T-helper 1 cell (primary cell): ENCODE results near the gene FHOD3.

Source experiments
- DNase-seq, 5 donors: peaks; one replicate each; pipeline ENCODE4 v3.0.0-alpha.2; 2012 to 2020

The FHOD3 gene

DNA sequence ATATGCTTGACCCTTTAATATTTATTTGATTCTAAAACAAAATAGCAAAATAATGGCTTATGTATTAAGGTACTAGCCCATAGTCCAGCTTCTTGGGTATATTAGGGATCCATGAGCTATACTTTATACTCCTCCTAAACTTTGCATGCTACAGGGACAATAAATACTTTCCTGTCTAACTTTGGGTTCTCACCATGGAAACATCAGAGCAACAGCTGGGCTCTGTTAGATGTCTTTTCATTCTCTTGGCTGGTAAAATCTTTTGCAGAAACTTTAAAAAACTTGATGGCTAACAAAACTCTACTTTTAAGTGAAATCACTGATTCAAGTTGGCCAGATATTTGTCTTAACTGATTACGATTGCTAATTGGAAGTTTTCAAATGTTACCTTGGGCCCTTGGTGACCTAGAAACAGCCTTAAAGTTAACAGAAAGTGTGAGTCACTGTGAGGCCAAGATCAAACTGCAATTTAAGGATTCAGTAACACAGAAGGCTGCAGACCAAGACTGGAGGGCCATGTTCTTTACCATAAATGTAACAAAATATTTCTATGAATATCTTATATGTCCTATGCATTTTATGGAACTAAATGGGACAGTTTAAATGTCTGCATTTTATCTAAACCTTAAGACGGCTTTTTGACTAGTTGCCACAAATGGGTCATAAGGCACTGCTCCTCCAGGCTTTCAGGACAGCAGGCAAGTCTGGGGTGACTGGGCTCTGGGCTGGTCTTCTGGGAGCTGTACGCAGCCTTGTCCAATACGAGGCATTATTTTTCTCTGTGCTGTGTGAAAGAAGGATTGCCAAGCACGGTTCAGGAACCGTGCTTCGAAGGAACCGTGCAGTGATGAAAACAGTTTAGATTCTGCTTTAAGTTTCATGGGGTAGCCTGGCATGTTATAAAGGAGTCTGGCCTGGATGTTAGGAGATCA lies 342.8 kb downstream of the FHOD3 start:
- no peak for DNase-seq

DNA sequence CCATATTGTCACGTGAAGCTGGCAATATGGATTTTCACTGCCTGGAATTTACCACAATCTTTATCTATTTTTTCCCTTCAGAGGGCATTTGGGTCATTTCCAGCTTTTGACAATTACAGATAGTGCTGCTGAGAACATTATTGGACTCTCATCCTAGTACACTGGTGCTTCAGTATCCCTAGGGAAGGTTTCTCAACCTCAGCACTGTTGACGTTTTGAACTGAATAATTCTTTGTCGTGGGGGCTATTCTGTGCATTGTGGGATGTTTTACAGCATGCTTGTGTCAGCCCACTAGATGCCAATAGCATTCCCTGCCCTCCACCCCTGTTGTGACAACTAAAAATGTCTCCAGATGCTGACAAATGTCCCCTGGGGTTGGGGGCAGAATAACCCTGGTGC lies 345.5 kb downstream of the FHOD3 start:
- DNase-seq, result no peak

- no peak for DNase-seq
Observed at GRCh38 chr18:36648803-36649202, 351.3 kb downstream of the FHOD3 start.

GRCh38 chr18:36649205-36649604 lies 351.7 kb downstream of the FHOD3 start:
- DNase-seq, result no peak

DNA sequence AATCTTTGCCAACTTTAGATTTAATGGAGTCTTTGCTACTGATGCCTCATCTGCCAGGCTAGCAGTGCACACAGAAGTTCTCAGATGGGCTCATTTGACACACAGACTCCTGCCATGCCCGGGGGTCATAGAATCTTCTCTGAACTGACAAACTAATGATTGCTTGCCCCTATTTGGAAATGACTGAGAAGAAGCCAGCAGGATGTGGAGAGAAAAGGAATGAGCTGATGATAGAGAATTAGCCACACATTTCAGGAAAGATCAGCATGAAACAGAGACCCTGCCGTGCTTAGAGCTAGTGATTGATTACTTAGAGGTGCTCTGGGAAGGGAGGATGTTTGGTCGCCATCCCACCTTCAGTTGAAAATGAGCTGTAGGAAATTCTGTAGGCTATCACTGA lies 352.8 kb downstream of the FHOD3 start:
- no peak for DNase-seq

DNA sequence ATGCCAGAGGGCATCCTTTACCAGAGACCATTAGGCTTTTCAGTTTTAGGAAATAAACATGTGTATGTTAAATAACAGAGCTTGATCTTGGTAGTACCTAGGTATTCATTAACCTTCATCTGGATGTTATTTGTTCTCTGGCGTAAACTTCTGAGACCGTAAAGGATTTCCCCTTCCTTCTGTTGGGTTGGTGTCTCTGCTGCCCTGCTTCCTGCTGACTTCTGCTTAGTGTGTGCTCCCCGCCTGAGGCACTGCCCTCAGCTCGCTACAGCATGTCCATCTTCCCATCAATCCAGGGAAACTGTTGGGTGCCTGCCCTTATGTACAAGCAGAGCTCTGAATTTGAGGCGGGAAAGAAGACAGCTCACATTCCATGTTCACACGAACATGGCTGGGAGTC lies 353.4 kb downstream of the FHOD3 start:
- no peak for DNase-seq

DNA sequence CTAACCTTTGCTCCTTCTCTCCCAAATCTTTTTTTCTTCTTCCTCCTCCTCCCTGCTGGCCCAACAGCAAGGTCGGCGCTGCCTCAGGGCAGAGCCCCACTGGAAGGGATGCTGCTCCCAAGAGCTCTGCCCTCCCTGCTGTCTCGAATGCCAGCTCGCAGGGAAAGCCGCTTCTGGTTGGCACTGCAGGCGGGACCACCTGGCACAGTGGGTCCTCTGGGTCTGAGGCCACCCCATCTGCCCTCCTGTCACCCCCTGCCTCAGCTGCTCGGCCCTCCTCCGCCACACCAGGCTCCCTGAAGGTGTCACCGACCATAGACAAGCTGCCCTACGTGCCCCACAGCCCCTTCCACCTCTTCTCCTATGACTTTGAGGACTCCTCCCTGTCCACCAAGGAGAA lies 355.0 kb downstream of the FHOD3 start:
- no peak for DNase-seq

- no peak for DNase-seq
Observed at GRCh38 chr18:36653141-36653869, 355.8 kb downstream of the FHOD3 start.

- DNase-seq, result no peak
Observed at GRCh38 chr18:36653870-36654269, 356.4 kb downstream of the FHOD3 start.

DNA sequence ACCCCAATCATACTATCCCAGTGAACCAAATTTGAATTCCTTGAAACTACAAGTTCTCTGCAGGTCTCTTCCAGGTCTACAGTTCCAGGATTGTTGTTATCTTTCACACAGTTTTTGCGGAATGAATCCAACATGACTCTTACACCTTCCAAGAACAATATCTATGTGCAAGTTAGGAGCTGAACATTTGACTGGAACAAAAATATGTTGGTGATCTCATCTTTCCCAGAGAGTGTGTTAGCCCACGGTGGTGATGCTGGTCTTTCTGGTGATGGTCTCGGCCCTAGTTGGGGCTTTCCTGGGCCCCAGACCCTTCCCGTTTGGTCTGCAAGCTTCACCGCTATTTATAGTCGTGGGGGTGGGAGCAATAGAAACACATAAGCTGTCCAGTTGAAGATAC lies 357.6 kb downstream of the FHOD3 start:
- DNase-seq, result no peak

DNA sequence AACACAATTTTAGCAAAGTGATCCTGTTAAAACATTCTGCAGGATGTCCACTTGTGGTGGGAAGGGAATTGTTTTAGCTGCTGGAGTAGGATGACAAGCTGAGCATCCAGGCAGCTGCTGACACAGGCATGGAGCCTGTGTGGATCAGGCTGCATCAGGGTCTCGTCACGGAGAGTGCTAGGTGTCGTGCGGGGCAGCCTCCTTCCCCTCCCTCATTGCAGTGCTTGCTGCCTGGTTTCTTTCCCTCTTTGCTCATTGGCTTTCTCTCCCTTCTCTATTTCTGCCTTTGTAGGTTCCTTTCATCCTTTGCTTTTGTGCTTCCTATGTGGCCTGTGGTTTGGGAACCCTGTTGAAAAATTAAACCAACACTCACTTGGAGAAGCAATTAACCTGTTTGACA lies 358.4 kb downstream of the FHOD3 start:
- no peak for DNase-seq

GRCh38 chr18:36658611-36659010 lies 361.1 kb downstream of the FHOD3 start:
- DNase-seq, result no peak

DNA sequence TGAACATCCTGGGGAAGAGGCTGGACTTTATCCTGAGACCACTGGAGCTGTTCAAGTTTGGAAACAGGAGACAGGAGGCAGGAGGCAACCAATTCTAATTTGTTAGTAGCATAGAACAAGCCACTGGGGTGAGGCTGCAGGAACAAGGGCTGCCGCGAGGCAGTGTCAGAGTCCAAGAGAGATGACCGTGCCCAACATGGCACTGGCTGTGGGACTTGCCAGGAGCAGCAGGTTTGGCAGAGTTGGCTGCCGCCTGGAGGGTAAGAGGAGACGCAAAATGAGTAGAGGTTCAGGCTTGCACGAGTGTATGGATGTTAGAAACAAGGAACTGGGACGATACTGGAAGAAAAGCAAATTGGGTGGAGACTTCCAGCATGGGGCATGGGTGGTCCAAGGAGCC lies 362.8 kb downstream of the FHOD3 start:
- DNase-seq, result no peak

- no peak for DNase-seq
Observed at GRCh38 chr18:36661999-36662398, 364.5 kb downstream of the FHOD3 start.

DNA sequence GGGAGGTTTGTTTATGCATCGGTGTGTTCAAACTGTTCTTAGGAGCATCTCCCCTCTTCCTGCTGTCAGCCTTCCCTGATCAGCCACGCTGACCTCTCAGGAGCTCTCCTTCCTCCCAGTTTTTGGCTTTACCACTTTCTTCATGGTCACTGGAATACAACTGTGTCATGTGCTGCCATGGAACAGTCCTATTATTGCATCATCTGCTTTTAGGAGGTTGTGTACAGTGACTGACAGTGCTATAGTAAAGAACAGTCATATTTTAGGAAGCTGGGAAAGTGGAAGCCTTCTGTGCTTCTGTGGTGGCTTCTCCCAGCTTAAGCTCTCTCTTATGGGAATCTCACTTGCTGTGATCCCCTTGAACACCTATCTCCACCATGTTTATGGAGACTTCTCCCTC lies 365.8 kb downstream of the FHOD3 start:
- no peak for DNase-seq

GRCh38 chr18:36665952-36666351 lies 368.4 kb downstream of the FHOD3 start:
- DNase-seq, result no peak

- DNase-seq, result no peak
Observed at GRCh38 chr18:36667811-36668210, 370.3 kb downstream of the FHOD3 start.

DNA sequence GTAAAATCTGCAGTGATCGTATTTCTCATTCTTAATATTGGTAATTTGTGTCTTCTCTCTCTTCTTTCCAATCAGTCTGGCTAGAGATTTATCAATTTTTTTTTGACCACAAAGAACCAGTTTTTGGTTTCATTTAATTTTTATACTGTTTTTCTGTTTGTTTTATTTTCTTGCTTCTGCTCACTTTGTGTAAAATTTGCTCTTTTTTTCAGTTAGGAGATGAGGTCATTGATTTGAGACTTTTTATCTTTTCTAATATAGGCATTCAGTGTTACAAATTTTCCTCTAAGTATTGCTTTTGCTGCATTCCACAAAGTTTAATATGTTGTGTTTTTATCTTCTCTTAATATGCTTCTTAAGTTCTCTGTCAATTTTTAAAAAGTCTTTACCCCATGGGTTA lies 370.8 kb downstream of the FHOD3 start:
- no peak for DNase-seq

GRCh38 chr18:36672437-36673344 lies 375.2 kb downstream of the FHOD3 start:
- no peak for DNase-seq

DNA sequence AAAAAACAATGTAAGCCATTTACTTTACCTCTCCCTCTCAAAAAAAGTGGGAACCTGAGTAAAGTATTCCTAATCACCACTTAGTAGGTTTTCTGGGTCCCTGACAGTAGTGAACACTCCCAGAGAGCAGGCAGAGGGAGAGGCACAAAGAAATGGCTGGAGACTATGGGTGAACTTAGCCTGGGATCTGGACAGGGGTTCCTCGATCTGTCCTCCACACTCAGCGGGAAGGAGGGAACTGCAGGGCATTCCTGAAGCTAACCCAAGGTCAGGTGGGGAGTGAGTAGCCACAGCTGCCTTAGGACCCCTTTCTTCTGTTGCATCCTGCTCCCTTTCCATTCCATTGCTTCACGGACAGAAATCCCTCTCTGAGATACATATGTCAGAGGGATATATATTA lies 375.9 kb downstream of the FHOD3 start:
- DNase-seq, result no peak

DNA sequence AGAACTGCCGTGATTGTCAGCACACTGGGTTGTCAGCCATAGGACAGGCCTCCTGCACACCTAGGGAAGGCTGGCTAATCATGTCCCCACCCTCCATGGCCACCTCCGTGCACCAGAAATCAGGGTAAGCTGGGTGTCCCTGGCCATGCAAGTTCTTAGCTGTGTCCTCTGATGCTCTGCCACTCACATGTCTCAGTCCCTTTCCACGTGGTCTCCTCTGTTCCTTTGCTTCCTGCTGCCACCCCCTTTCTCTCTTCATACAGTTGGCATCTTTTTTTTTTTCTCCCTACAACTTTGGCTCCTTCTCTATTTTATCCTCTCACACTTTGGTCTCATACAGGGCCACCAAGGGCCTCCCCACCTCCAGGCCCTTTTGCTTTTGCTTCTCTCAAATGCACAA lies 377.6 kb downstream of the FHOD3 start:
- no peak for DNase-seq

- no peak for DNase-seq
Observed at GRCh38 chr18:36675542-36675941, 378.0 kb downstream of the FHOD3 start.

DNA sequence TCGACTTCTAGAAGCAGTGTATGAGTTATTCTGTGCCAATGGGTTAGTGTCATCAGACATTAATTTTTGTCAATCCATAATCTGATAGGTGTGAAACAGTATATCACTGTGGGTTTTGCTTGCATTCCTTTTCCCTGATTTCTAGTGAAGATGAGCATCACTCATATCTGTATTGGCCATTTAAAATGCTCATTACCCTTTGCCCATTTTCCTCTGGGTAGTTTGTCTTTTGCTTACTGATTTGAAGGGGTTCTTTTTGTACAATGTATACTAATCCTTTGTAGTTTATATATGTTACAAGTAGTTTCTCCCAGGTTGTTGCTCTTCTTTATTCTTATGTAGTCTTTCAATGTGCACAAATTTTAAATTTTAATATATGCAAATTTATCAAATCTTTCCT lies 379.1 kb downstream of the FHOD3 start:
- DNase-seq, result no peak
